ENCODE measurements around the gene RBM5.

- no peak for TF ChIP-seq EZH2phosphoT487 (IDR thresholded peaks at IDR 0.05; ENCODE audit: borderline replicate concordance)
- TF ChIP-seq CTCF (conservative IDR thresholded peaks at IDR 0.05; ENCODE audit: low read length), result no peak
Measured at GRCh38 chr3:50162034-50162883, 73.5 kb downstream of the RBM5 start.

All from Loucy (cell line).